Dermis blood vessel endothelial cell (primary cell): ENCODE measurements around the gene GPR162. TPM values are rescaled to one million over a fixed set of nuclear protein-coding genes. Genes with fewer than 3 reads are reported as not detected.
A peak's percentile ranks its signal among the peaks of the same experiment; 100 is the strongest.

Experiments
- DNase-seq: peaks from one replicate; pipeline ENCODE4 v3.0.0; 2010
- total RNA-seq: library from RNA; depleted of rRNA; stranded (reverse); fragments of >200 nt; gene quantifications from 2 replicates; pipeline ENCODE4 v1.2.3, GENCODE V29; 2014

The GPR162 gene
- total RNA-seq, 1 donor from 2014 or later: 1.9 TPM

DNA sequence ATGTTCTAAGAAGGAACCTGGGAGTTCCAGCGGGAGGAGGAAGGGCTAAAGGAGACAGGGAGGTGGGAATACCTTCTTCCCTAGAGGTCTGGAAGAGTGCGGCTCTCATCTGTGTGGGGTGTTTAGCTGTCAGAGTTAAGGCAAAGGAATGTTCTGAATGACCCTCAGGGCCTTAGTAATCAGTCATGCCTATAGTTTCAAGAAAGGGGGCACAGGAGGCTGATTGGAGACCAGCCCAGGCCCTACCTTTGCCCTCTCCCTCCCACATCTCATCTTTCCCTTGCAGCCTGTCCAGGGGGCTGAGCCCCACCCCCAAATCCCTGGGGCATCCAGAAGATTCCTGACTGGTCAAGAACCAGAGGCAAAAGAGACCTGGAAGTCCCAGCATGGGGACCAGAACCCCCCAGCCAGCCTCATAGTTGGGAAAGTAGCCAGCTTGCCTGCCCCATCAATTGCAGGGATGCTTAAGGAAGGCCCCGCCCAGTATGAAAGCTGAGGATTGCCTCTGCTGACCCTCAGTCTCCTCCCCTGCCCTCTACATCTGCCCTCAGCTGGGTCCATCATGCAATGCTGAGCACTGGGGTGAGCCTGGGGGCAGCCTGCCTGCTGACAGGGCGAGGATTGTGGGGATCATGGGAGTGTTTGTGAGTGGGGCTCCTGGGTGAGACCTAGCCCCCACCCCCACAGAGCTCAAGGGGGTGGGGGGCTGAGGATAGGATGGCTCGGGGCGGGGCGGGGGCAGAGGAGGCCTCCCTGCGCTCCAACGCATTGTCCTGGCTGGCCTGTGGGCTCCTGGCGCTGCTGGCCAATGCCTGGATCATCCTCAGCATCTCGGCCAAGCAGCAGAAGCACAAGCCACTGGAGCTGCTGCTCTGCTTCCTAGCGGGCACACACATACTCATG is 1.8 kb downstream of the GPR162 start:
- no peak for DNase-seq

DNA sequence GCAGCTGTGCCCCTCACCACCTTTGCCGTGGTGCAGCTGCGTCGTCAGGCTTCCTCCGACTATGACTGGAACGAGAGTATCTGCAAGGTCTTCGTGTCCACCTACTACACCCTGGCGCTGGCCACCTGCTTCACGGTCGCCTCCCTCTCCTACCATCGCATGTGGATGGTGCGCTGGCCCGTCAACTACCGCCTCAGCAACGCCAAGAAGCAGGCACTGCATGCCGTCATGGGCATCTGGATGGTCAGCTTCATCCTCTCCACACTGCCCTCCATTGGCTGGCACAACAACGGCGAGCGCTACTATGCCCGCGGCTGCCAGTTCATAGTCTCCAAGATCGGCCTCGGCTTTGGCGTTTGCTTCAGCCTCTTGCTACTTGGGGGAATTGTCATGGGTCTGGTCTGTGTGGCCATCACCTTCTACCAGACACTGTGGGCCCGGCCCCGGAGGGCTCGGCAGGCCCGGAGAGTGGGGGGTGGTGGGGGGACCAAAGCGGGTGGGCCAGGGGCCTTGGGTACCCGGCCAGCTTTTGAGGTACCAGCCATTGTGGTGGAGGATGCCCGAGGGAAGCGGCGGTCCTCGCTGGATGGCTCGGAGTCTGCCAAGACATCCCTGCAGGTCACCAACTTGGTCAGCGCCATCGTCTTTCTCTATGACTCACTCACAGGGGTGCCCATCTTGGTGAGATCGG is 2.6 kb downstream of the GPR162 start:
- DNase-seq: no peak

DNA sequence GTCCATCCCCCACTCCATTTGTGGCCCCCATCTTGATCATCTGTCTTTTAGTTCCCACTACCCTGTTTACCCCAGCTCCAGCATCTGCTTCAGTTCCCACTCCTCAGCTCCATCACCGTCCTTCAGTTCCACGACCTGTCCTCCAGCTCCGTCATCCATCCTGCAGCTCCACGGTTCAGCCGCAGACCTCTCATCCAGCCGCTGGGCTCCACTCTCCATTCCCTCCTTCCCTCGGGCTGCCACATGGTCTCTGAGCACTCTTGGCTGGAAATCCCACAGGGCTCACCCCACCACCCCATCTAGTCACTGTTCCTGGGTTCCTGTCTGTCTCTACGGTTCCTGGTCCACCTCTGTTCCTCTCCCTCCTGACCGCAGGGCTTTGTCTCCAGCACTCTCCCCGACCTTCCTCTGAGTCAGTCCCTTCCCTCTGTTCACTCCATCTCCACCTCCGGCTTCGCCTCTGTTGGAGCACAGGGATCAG is 3.3 kb downstream of the GPR162 start:
- peak; percentile 36 for DNase-seq

DNA sequence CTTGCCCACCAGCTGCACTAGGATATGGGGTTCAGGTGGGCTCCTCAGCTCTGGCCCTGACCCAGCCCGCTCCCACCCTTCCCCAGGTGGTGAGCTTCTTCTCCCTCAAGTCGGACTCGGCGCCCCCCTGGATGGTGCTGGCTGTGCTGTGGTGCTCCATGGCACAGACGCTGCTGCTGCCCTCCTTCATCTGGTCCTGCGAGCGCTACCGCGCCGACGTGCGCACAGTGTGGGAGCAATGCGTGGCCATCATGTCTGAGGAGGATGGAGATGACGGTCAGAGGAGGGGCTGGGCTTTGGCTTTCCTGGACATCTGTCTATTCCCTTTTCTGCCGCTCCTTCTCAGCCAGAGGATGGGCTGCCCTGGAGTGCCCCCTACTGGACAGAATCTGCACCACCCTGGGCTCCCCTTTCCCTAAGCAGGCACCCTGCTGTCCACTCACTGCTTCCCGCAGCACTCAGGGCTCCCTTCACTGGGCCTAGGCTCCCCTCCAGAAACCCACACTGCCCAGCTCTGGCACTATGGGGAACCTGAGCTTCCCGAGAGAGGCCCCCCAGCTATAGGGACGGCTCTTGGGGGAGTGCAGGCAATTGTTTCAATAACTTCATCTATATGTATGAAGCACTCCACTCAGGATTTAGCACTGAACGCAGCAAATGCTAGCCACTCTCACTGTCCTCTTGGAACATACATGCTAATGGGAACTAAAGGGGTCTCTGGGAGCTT is 3.9 kb downstream of the GPR162 start:
- peak; percentile 91 for DNase-seq

DNA sequence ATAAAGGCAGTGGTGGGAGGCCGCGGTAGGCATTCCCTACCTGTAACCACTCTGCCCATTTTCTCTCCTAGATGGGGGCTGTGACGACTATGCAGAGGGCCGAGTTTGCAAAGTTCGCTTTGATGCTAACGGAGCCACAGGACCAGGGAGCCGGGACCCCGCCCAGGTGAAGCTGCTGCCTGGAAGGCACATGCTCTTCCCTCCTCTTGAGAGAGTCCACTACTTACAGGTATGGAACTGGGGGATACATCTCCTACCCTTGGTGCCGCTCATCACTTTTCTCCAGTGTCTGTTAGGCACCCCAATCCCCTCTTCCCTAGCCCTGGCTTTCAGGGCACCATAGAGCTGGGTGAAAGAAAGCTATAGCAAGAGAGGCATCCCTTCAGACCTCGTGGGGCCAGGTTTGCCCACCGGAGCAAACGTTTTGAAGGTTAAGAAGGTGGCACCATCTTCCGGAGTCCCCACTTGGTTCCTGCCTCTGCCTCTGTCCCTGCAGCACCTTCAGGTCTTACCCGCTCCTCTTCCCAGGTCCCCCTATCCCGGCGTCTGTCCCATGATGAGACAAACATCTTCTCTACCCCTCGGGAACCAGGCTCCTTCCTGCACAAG is 4.6 kb downstream of the GPR162 start:
- no peak for DNase-seq

DNA sequence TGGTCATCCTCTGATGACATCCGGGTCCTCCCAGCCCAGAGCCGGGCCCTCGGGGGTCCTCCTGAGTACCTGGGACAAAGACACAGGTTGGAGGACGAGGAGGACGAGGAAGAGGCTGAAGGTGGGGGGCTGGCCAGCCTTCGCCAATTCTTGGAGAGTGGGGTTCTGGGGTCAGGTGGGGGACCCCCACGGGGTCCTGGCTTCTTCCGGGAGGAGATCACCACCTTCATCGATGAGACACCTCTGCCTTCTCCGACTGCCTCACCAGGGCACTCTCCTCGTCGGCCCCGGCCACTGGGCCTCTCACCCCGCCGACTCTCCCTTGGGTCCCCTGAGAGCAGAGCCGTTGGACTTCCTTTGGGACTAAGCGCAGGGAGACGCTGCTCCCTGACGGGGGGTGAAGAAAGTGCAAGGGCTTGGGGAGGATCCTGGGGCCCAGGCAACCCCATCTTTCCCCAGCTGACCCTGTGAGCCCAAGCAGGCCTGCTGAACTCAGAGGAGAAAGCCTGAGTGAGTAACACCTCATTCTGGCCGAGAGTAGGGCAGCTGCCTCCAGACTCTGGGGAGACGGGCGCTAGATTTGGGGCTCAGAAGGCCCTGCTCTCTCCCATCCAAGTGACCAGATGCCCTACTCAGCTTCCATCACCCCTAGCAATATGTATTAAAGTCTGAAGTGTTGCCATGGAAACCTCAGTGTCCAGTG is 5.3 kb downstream of the GPR162 start:
- no peak for DNase-seq

DNA sequence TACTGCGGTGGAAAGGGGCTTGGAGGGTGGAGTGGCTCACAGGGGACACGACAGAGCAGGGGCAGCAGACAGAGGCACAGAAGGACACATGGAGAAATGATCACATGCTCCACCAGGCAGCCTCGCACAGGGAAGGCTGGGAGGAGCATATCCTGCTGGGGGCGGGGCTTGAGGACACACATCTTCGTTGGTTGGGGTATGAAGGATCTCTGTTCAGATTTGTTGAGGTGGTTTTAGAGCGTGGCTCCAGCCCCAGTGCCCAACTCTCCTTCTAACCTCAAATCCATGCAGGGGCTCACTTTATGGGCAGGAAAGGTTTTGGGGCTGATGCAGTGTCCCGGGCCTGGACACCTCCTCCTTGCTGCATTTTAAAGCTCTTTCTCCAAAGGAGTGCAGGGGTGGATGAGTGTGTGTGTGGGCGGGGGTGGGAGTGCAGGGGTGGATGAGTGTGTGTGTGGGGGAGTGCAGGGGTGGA is 5.9 kb downstream of the GPR162 start:
- DNase-seq: peak; percentile 72

DNA sequence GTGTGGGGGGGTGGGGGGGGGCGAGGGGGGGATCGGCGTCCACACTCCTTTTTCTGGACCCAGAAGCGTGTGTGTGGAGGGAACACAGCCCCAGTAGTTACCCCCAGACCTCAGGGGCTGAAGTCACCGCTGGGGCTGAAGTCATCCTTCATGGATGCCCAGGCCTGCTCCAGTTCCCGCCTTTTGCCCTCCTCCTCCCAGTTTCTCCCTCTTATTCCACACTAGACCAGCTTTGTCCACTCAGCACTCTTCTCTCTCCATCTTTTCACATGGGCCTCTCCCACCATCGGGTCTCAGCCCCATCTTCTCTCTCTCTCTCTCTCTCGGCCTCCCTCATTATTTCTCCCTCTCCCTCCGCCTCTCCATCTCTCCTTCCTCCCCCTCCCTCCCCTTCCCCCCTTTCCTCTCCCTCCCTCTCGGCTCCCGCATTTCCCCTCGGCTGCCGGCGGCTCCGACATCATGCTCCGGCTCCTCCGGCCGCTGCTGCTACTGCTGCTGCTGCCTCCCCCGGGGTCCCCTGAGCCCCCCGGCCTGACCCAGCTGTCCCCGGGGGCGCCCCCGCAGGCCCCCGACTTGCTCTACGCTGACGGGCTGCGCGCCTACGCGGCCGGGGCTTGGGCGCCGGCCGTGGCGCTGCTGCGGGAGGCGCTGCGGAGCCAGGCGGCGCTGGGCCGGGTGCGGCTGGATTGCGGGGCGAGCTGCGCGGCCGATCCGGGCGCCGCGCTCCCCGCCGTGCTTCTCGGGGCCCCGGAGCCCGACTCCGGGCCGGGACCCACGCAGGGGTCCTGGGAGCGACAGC is 6.6 kb downstream of the GPR162 start, which contains the start of gene P3H3:
Gene P3H3, plus strand, starts transcription at position 426 of the 799 bp plus-strand sequence. Its CDS starts 34 bp downstream, at position 460.
- peak; percentile 41 for DNase-seq

DNA sequence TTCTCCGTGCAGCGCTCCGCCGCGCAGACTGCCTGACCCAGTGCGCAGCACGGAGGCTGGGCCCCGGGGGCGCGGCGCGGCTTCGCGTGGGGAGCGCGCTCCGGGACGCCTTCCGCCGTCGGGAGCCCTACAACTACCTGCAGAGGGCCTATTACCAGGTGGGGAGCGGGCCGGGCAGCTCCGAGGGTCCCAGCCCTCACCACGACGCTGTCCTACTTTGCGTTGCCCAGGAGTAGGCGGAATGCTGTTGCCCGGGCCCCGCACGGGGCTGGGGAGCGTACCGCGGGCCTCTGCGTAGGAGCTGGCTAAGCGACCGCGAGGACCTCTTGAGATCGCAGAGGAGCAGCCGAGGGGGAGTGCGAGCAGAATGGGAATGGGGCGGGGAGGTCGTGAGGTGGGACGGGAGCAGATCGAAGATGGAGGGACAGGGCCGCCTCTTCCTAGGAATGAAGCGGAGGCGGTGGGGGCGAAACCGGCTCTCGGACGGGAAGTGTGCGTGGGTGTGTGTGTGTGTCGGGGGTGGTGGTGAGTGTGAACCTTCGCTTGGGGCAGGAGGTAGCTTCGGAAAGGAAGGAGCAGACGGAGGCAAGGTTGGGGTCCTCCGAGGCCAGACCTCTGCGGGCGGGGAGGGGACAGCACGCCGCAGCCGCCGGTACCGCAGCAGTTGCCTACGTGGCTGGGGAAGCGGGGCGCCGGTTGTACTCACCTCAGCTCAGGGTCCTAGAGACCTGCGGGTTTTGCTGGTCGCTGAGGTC is 7.3 kb downstream of the GPR162 start:
- DNase-seq: peak; percentile 62

DNA sequence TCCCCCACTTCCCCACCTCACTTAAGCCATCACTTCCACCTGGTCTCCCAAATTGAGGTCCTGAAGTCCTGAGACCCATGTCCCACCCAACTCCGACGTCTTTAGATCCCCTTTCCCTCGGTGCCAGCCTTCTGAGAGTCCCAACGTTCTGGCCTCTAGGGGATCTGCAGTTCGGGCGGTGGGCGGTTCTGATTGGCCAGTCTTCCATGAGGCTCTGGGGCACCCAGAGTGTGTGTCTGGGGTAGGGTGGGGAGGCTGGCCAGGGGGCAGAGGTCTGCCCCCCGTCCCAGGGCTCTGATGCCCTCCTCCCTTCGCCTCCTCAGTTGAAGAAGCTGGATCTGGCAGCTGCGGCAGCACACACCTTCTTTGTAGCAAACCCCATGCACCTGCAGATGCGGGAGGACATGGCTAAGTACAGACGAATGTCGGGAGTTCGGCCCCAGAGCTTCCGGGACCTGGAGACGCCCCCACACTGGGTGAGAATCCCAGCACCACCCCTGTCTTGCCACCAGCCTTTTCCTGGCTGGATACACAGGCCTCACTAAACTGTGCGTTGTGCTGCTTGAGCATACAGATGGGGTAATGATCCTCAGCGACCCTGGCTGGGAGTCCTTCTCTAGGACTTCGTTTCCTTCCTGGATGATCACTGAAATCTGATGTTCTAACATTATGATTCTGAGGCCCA is 8.1 kb downstream of the GPR162 start:
- no peak for DNase-seq

DNA sequence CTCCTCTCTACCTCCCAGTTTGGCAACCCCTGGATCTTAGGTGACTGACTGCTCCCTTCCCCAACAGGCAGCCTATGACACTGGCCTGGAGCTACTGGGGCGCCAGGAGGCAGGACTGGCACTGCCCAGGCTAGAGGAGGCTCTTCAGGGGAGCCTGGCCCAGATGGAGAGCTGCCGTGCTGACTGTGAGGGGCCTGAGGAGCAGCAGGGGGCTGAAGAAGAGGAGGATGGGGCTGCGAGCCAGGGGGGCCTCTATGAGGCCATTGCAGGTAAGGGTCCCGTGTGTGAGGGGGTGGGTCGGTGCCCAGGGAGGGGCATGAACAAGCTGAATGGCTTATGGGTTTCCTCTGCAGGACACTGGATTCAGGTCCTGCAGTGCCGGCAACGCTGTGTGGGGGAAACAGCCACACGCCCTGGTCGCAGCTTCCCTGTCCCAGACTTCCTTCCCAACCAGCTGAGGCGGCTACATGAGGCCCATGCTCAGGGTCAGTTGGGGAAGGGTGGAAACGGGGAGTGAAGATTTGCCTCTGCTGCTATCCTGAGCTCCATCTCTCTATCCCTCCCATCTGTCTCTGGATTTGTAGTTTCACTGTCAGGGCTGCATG is 8.8 kb downstream of the GPR162 start:
- DNase-seq: no peak

DNA sequence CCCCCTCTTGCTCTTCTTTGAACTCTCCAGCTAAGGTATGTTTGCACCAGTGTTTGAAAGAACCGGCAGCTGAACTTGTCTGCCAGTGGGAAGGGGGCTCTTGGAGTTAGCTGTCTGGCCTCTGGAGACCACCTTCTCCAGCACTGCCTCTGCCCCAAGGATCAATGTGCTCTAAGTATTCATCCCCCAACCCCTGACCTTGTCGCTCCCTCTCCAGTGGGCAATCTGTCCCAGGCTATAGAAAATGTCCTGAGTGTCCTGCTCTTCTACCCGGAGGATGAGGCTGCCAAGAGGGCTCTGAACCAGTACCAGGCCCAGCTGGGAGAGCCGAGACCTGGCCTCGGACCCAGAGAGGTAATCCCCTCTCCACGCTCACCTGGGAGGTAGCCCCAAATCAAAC is 9.4 kb downstream of the GPR162 start:
- DNase-seq: no peak

DNA sequence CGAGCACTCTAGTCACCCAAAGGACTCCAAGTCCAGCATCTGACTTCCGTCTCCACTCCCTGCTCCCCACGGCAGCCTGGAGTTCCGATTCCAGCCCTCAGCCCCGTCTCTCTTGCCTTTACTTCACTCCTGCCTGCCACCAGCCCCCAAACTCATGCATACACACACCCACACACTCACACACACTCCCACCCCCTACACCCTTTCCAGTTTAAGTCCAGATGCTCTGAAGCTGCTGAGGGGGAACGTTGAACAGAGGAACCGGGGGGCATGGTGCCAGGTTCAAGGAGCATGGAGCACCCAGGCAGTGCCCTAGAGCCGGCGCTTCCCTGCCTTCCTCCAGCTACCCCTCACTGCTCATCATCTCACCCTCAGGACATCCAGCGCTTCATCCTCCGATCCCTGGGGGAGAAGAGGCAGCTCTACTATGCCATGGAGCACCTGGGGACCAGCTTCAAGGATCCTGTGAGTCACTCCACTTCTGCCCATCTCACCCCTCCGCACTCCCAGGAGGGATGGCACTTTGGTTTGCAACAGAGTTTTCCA is 9.9 kb downstream of the GPR162 start:
- DNase-seq: no peak

DNA sequence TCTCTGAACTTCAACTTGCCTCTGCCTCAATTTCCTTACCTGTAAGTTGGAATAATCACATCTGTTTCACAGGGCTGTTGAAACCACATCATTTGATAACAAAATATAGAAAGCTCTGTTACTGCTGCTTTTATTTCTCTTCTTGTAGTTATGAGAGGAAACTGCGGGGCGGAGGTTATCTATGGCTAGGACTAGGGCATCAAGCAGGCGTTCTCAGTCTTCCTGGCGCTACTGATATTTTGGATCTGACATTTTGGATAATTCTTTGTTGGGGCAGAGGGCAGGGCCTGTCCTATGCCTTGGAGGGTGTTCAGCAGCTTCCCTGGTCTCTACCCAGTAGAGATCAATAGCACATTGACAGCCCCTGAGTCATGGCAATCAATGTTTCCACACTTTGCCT is 10.5 kb downstream of the GPR162 start:
- no peak for DNase-seq

DNA sequence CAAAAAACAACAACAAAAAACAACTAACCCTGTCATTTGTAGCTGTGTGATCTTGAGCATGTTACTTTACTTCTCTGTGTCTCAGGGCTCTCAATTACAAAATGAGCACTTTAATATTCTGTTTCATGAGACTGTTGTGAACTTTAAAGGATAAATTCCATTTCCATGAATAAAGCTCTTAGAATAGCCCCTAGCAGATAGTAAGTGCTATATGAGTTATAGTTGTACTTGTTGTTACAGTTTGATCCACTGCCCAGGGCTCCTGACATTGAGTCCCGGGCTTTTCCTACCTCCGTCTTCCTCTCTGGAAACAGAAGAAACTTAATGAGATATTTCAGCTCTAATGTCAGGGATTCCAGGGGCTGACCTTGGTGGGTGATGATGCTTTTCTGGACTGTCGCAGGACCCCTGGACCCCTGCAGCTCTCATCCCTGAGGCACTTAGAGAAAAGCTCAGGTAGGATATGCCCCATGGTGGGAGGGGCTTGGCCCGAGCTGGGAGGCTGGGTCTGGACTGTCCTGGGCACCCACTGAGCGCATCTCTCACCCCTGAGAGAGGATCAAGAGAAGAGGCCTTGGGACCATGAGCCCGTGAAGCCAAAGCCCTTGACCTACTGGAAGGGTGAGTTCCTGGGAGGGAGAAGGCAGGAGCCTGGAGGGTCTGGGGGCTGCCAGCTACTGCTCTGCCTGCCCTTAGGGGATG is 11.7 kb downstream of the GPR162 start:
- DNase-seq: no peak

DNA sequence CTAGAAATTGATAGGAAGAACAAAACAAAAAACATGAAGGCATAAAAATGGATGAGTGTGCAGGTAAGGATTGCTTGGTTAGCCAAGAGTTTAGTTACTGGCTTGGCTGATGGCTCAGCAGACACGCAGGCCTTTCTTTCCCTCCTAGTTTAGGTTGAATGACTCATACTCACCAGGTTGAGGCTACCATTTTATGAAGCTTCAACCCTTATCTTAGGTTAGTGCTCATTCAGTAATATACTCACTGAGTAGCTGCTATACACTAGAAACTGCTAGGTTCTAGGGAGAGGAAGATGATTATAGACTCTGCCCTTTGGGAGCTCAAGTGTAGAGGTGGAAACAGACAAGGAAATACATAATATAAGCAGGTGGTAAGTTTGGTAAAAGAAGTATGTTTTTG is 12.6 kb downstream of the GPR162 start:
- DNase-seq: no peak

DNA sequence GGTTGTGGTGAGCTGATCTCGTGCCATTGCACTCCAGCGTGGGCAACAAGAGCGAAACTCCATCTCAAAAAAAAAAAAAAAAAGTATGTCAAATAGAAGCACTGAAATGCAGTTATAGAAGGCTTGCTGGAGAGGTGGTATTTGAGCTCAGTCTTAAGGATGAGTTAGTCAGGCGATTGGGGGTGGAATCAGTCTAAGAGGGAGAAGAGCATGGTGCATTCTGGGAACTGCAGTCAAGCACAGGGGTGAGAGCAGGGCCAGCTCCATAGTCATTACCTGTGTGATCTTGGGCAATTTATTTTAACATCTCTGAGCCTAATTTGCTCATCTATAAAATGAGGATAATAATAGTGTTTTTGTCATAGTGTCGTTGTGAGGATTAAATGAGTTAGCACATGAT is 13.3 kb downstream of the GPR162 start:
- no peak for DNase-seq

DNA sequence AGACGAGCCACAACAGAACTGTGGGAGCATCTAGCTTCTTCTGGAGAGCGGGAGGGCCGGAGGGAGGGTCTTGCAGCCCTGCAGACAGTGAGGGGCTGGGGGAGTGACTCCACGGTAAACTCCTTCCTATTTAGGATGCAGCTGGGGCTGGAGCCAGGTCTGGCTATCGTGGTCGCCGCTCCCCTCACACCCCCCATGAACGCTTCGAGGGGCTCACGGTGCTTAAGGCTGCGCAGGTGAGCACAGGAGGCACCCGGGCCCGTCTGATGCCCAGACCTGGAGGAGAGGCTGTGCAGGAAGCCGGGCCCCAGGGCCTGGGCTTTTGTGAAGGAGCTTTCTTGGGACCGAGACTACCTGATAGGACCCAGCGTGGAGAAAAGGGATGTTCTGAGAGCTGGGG is 15.2 kb downstream of the GPR162 start:
- no peak for DNase-seq
